Nephron (organoid): ENCODE results near the gene CADM4.
A peak's percentile ranks its signal among the peaks of the same experiment; 100 is the strongest.
"Not testable (repeated sequence)": the region's sequence is repeated elsewhere in the genome, so short reads cannot be mapped to it uniquely, and the experiment has no call there.

ENCODE experiments used
- H3K27ac Mint-ChIP-seq, 3 experiments: 2 replicates each; pipeline ENCODE4 v1.8.0; 2020; ENCODE audit warnings: mixed read lengths in 3 of 3, mild to moderate bottlenecking in 2 of 3, moderate library complexity in 1 of 3
- H3K27me3 Mint-ChIP-seq: 2 replicates; pipeline ENCODE4 v1.8.0; 2021; ENCODE audit warnings: low read depth, mild to moderate bottlenecking, moderate library complexity, mixed read lengths
- H3K36me3 Mint-ChIP-seq: 2 replicates; pipeline ENCODE4 v1.8.0; 2020; ENCODE audit warnings: low read depth, mixed read lengths
- H3K4me1 Mint-ChIP-seq: 2 replicates; pipeline ENCODE4 v1.8.0; 2020; ENCODE audit warnings: mixed read lengths
- H3K4me3 Mint-ChIP-seq, 3 experiments: 2 replicates each; pipeline ENCODE4 v1.8.0; 2020; ENCODE audit warnings: mild to moderate bottlenecking in 3 of 3, mixed read lengths in 3 of 3, moderate library complexity in 2 of 3
- H3K9me3 Mint-ChIP-seq: 2 replicates; pipeline ENCODE4 v1.8.0; 2020; ENCODE audit warnings: mixed read lengths
- CTCF ChIP-seq, 3 experiments: fragments of 200-600 bp; sonication (generic); IDR thresholded peaks; one replicate each; pipeline ENCODE4 v1.5.0; 2021; ENCODE audit warnings: antibody characterized with exemption in 3 of 3; ENCODE audit not compliant: unreplicated experiment in 3 of 3

The CADM4 gene

GRCh38 chr19:43651758-43652545, 12.3 kb upstream of the CADM4 start:
- peak; percentile 64 to 76 (median 74) for TF ChIP-seq CTCF (IDR thresholded peaks at IDR 0.05; ENCODE audit: unreplicated experiment in 3 of 3)
- H3K27ac Mint-ChIP-seq: peak overlapping the region in 1 of 3 experiments; percentile 49
- H3K4me3 Mint-ChIP-seq: peak overlapping the region; percentile 62 to 67 (median 65)

GRCh38 chr19:43650276-43650675, 10.6 kb upstream of the CADM4 start:
- not testable (repeated sequence) for H3K4me3 Mint-ChIP-seq, H3K4me1 Mint-ChIP-seq, H3K27me3 Mint-ChIP-seq, H3K27ac Mint-ChIP-seq, H3K9me3 Mint-ChIP-seq
- peaks cover 28% of the 10 kb centered on the region for H3K36me3 Mint-ChIP-seq

More at GRCh38 chr19:43651758-43652545, 12.3 kb upstream of the CADM4 start:
- Mint-ChIP-seq H3K27me3 (no peaks in the 10 kb centered on the region), H3K9me3 (no peaks in the 10 kb centered on the region), H3K4me1 (peaks cover 5% of the 10 kb centered on the region), H3K36me3 (peaks cover 37% of the 10 kb centered on the region)

GRCh38 chr19:43649514-43649913, 9.9 kb upstream of the CADM4 start:
- Mint-ChIP-seq H3K9me3 (no peaks in the 10 kb centered on the region), H3K4me3 (no peak overlapping the region), H3K27me3 (no peaks in the 10 kb centered on the region), H3K36me3 (peaks cover 24% of the 10 kb centered on the region), H3K4me1 (peaks cover 5% of the 10 kb centered on the region), H3K27ac (no peak overlapping the region)
- TF ChIP-seq CTCF (IDR thresholded peaks at IDR 0.05; ENCODE audit: unreplicated experiment in 3 of 3): no peak

- Mint-ChIP-seq H3K36me3 (peaks cover 26% of the 10 kb centered on the region), H3K4me1 (peaks cover 5% of the 10 kb centered on the region), H3K27me3 (no peaks in the 10 kb centered on the region), H3K4me3 (no peak overlapping the region), H3K27ac (no peak overlapping the region), H3K9me3 (peaks cover 3% of the 10 kb centered on the region)
- no peak for TF ChIP-seq CTCF (IDR thresholded peaks at IDR 0.05; ENCODE audit: unreplicated experiment in 3 of 3)
These were observed 9.0 kb upstream of the CADM4 start for GRCh38 chr19:43648633-43649032.

GRCh38 chr19:43644181-43644580, 4.5 kb upstream of the CADM4 start:
- no peak overlapping the region for H3K4me3 Mint-ChIP-seq
- peaks cover 12% of the 10 kb centered on the region for H3K27me3 Mint-ChIP-seq
- H3K36me3 Mint-ChIP-seq: peaks cover 21% of the 10 kb centered on the region
- peaks cover 21% of the 10 kb centered on the region for H3K4me1 Mint-ChIP-seq
- TF ChIP-seq CTCF (IDR thresholded peaks at IDR 0.05; ENCODE audit: unreplicated experiment in 3 of 3): no peak
- peaks cover 3% of the 10 kb centered on the region for H3K9me3 Mint-ChIP-seq
- H3K27ac Mint-ChIP-seq: no peak overlapping the region

- Mint-ChIP-seq H3K9me3 (peaks cover 3% of the 10 kb centered on the region), H3K27me3 (peaks cover 21% of the 10 kb centered on the region), H3K36me3 (peaks cover 21% of the 10 kb centered on the region), H3K27ac (peak overlapping the region; percentile 33 to 73 (median 65)), H3K4me1 (peaks cover 28% of the 10 kb centered on the region), H3K4me3 (peak overlapping the region; percentile 38 to 81 (median 64))
- TF ChIP-seq CTCF (IDR thresholded peaks at IDR 0.05; ENCODE audit: unreplicated experiment in 3 of 3): no peak
These were observed 3.7 kb upstream of the CADM4 start for GRCh38 chr19:43643326-43643725.
